ENCODE data around the gene UBE2QL1.

Gene UBE2QL1

GRCh38 chr5:6466975-6467567 is 18.4 kb downstream of the UBE2QL1 start:
- no peak for ATAC-seq
- TF ChIP-seq ARNTL (CRISPR knock-in tag; IDR thresholded peaks at IDR 0.05; ENCODE audit: borderline replicate concordance, low read depth), result no peak
- TF ChIP-seq POU6F1 (CRISPR knock-in tag; IDR thresholded peaks at IDR 0.05; ENCODE audit: borderline replicate concordance, low read depth), result no peak
- TF ChIP-seq TCF4 (CRISPR knock-in tag; IDR thresholded peaks at IDR 0.05; ENCODE audit: borderline replicate concordance), result no peak
- TF ChIP-seq CREB5 (CRISPR knock-in tag; IDR thresholded peaks at IDR 0.05; ENCODE audit: low read depth), result no peak
- TF ChIP-seq OSR1 (CRISPR knock-in tag; IDR thresholded peaks at IDR 0.05), result no peak
- no peak for TF ChIP-seq RARB (CRISPR knock-in tag; IDR thresholded peaks at IDR 0.05)
- no peak for TF ChIP-seq ZC3H10 (CRISPR knock-in tag; IDR thresholded peaks at IDR 0.05)

- TF ChIP-seq CSRNP3 (CRISPR knock-in tag; IDR thresholded peaks at IDR 0.05), result no peak
- TF ChIP-seq PATZ1 (CRISPR knock-in tag; IDR thresholded peaks at IDR 0.05; ENCODE audit: borderline replicate concordance), result no peak
- TF ChIP-seq ISL1 (CRISPR knock-in tag; IDR thresholded peaks at IDR 0.05), result no peak
- TF ChIP-seq TSHZ2 (CRISPR knock-in tag; IDR thresholded peaks at IDR 0.05), result no peak
- no peak for TF ChIP-seq ZNF70 (CRISPR knock-in tag; IDR thresholded peaks at IDR 0.05)
- no peak for TF ChIP-seq GLIS3 (CRISPR knock-in tag; IDR thresholded peaks at IDR 0.05)
- TF ChIP-seq PPARA (CRISPR knock-in tag; IDR thresholded peaks at IDR 0.05; ENCODE audit: borderline replicate concordance), result no peak
- no peak for TF ChIP-seq TCF4 (CRISPR knock-in tag; IDR thresholded peaks at IDR 0.05; ENCODE audit: borderline replicate concordance)
- no peak for TF ChIP-seq ZC3H10 (CRISPR knock-in tag; IDR thresholded peaks at IDR 0.05)
- no peak for TF ChIP-seq BACH2 (CRISPR knock-in tag; IDR thresholded peaks at IDR 0.05; ENCODE audit: borderline replicate concordance)
- no peak for TF ChIP-seq ZNF565 (CRISPR knock-in tag; conservative IDR thresholded peaks at IDR 0.05; ENCODE audit: low read depth)
- no peak for TF ChIP-seq ESRRG (CRISPR knock-in tag; IDR thresholded peaks at IDR 0.05)
- TF ChIP-seq OSR1 (CRISPR knock-in tag; IDR thresholded peaks at IDR 0.05), result no peak
- TF ChIP-seq CREB5 (CRISPR knock-in tag; IDR thresholded peaks at IDR 0.05; ENCODE audit: low read depth), result no peak
- ATAC-seq, result no peak
Observed at GRCh38 chr5:6467591-6467990, 18.9 kb downstream of the UBE2QL1 start.

- peak; percentile 62; the same call in 1 of the 3 replicates for ATAC-seq
- no peak for TF ChIP-seq TSHZ2 (CRISPR knock-in tag; IDR thresholded peaks at IDR 0.05)
- peak; percentile 86 for TF ChIP-seq ZNF70 (CRISPR knock-in tag; IDR thresholded peaks at IDR 0.05)
- TF ChIP-seq TOX (CRISPR knock-in tag; IDR thresholded peaks at IDR 0.05; ENCODE audit: borderline replicate concordance), result no peak
- no peak for TF ChIP-seq PATZ1 (CRISPR knock-in tag; IDR thresholded peaks at IDR 0.05; ENCODE audit: borderline replicate concordance)
- TF ChIP-seq CSDC2 (CRISPR knock-in tag; IDR thresholded peaks at IDR 0.05), result no peak
- TF ChIP-seq ZC3H10 (CRISPR knock-in tag; IDR thresholded peaks at IDR 0.05), result no peak
- no peak for TF ChIP-seq ZNF8 (CRISPR knock-in tag; IDR thresholded peaks at IDR 0.05)
Observed at GRCh38 chr5:6468104-6468503, 19.4 kb downstream of the UBE2QL1 start.
